Liver (tissue), 5 donors: Measurements from ENCODE around the gene ALKBH4. TPM values are rescaled to one million over a fixed set of nuclear protein-coding genes. Genes with fewer than 3 reads are reported as not detected.

ENCODE experiments used
- CTCF ChIP-seq: fragments of 150-350 bp; IDR thresholded peaks from 2 replicates; pipeline ENCODE4 v1.5.1; 2017; ENCODE audit warnings: improper control_type of control experiment, low read depth, low read length; ENCODE audit not compliant: missing input control
- EGR1 ChIP-seq, 2 donors: IDR thresholded peaks; 2 replicates each; pipeline ENCODE4 v1.6.1; 2016 to 2018; ENCODE audit warnings: antibody characterized with exemption in 2 of 2, low read depth in 2 of 2
- FOXA1 ChIP-seq: IDR thresholded peaks from 2 replicates; pipeline ENCODE4 v1.6.1; 2016; ENCODE audit warnings: antibody characterized with exemption
- GABPA ChIP-seq, 2 donors: IDR thresholded peaks in 1 of 2; conservative IDR thresholded peaks in 1 of 2; 2 replicates each; pipeline ENCODE4 v1.6.1; 2016; ENCODE audit warnings: antibody characterized with exemption in 2 of 2, mild to moderate bottlenecking in 1 of 2, moderate library complexity in 1 of 2
- NR2F2 ChIP-seq: IDR thresholded peaks from 2 replicates; pipeline ENCODE4 v1.6.1; 2016; ENCODE audit warnings: antibody characterized with exemption
- SP1 ChIP-seq: IDR thresholded peaks from 2 replicates; pipeline ENCODE4 v1.6.1; 2018; ENCODE audit warnings: antibody characterized with exemption, mild to moderate bottlenecking
- ZBTB33 ChIP-seq: IDR thresholded peaks from 2 replicates; pipeline ENCODE4 v1.6.1; 2016; ENCODE audit warnings: antibody characterized with exemption
- polyA plus RNA-seq, 2 donors: library from polyadenylated mRNA; stranded (reverse) in 1 of 2; unstranded in 1 of 2; fragments of 200-250 nt in 1 of 2; fragments of >200 nt in 1 of 2; fragmentation: Nextera tagmentation in 1 of 2; extraction: Ambion mirVana in 1 of 2; gene quantifications; one replicate each; pipeline versions ENCODE4 v1.2.1 to v1.2.3, GENCODE V29; 2013 to 2015
- total RNA-seq, 2 donors: library from RNA; depleted of rRNA; stranded (reverse); fragments of >200 nt; gene quantifications; one replicate each; pipeline ENCODE4 v1.2.3, GENCODE V29; 2014
- donor health status: healthy.
- donor health status: healthy.
- donor health status: healthy.

The ALKBH4 gene
- total and polyA plus RNA-seq, 4 donors = 5.7 to 8.7 (median 6.9) TPM

- TF ChIP-seq CTCF (no peak), SP1 (no peak), ZBTB33 (no peak), GABPA (IDR thresholded peaks at IDR 0.05 in 1 of 2, conservative IDR thresholded peaks at IDR 0.05 in 1 of 2) (no peak), NR2F2 (no peak), FOXA1 (no peak), EGR1 (IDR thresholded peaks at IDR 0.05; ENCODE audit: low read depth in 2 of 2) (no peak)
These were observed 56.8 kb downstream of the ALKBH4 start (continued) for GRCh38 chr7:102407910-102408309.

Other genes with a start within 250 kb of the ALKBH4 start
- 1 to 10 TPM; 1.0 to 1.4 TPM for gene SH2B2, start 178.0 kb downstream of the ALKBH4 start, total RNA-seq
- under 1 TPM in 1 of 2 donors, not detected in 1; 0.65 TPM for gene SH2B2, start 178.0 kb downstream of the ALKBH4 start, polyA plus RNA-seq
- not detected for gene SPDYE6, start 108.4 kb downstream of the ALKBH4 start, total RNA-seq
- 1 to 10 TPM in 1 of 2 donors, not detected in 1; 2.4 TPM for gene SPDYE6, start 108.4 kb downstream of the ALKBH4 start, polyA plus RNA-seq
- 10 to 100 TPM in 1 of 2 donors, 1 to 10 TPM in 1; 6.8 to 15.8 TPM for gene PRKRIP1, start 68.5 kb downstream of the ALKBH4 start, total RNA-seq
- gene PRKRIP1, start 68.5 kb downstream of the ALKBH4 start, polyA plus RNA-seq = 1 to 10 TPM; 5.4 to 7.3 TPM
- gene ORAI2, start 31.3 kb downstream of the ALKBH4 start, total RNA-seq = 10 to 100 TPM in 1 of 2 donors, 1 to 10 TPM in 1; 5.5 to 10.3 TPM
- gene ORAI2, start 31.3 kb downstream of the ALKBH4 start, polyA plus RNA-seq = 1 to 10 TPM; 1.3 to 4.0 TPM
- gene LRWD1, start 121 bp upstream of the ALKBH4 start, total RNA-seq = 10 to 100 TPM; 14.3 to 15.3 TPM
- 10 to 100 TPM in 1 of 2 donors, 1 to 10 TPM in 1; 8.6 to 11.6 TPM for gene LRWD1, start 121 bp upstream of the ALKBH4 start, polyA plus RNA-seq
- gene POLR2J, start 14.1 kb upstream of the ALKBH4 start, total RNA-seq = 10 to 100 TPM in 1 of 2 donors, 1 to 10 TPM in 1; 9.6 to 17.4 TPM
- gene POLR2J, start 14.1 kb upstream of the ALKBH4 start, polyA plus RNA-seq = 10 to 100 TPM; 43.6 to 50.3 TPM
- gene RASA4B, start 52.9 kb upstream of the ALKBH4 start, total RNA-seq = 1 to 10 TPM in 1 of 2 donors, under 1 TPM in 1; 0.75 to 4.8 TPM
- gene RASA4B, start 52.9 kb upstream of the ALKBH4 start, polyA plus RNA-seq = under 1 TPM; 0.62 to 0.72 TPM
- gene UPK3BL2, start 78.8 kb upstream of the ALKBH4 start, total RNA-seq = 1 to 10 TPM; 4.5 to 7.3 TPM
- gene UPK3BL2, start 78.8 kb upstream of the ALKBH4 start, polyA plus RNA-seq = 10 to 100 TPM in 1 of 2 donors, under 1 TPM in 1; 0.33 to 12.8 TPM
- under 1 TPM in 1 of 2 donors, not detected in 1; 0.08 TPM for gene SPDYE2, start 86.4 kb upstream of the ALKBH4 start, total RNA-seq
- 1 to 10 TPM in 1 of 2 donors, not detected in 1; 2.6 TPM for gene SPDYE2, start 86.4 kb upstream of the ALKBH4 start, polyA plus RNA-seq
- 10 to 100 TPM; 27.7 to 60.7 TPM for gene POLR2J3, start 107.7 kb upstream of the ALKBH4 start, total RNA-seq
- 10 to 100 TPM in 1 of 2 donors, 1 to 10 TPM in 1; 2.8 to 62.1 TPM for gene POLR2J3, start 107.7 kb upstream of the ALKBH4 start, polyA plus RNA-seq
- 1 to 10 TPM; 3.7 to 7.3 TPM for gene RASA4, start 151.9 kb upstream of the ALKBH4 start, total RNA-seq
- gene RASA4, start 151.9 kb upstream of the ALKBH4 start, polyA plus RNA-seq = 1 to 10 TPM; 1.1 to 3.0 TPM
- gene UPK3BL1, start 177.9 kb upstream of the ALKBH4 start, total RNA-seq = 10 to 100 TPM in 1 of 2 donors, 1 to 10 TPM in 1; 4.4 to 11.1 TPM
- 10 to 100 TPM in 1 of 2 donors, 1 to 10 TPM in 1; 4.0 to 19.9 TPM for gene UPK3BL1, start 177.9 kb upstream of the ALKBH4 start, polyA plus RNA-seq
- not detected for gene SPDYE2B, start 185.5 kb upstream of the ALKBH4 start, total RNA-seq
- under 1 TPM in 1 of 2 donors, not detected in 1; 0.28 TPM for gene SPDYE2B, start 185.5 kb upstream of the ALKBH4 start, polyA plus RNA-seq
- 1 to 10 TPM; 3.9 to 5.5 TPM for gene POLR2J2, start 206.8 kb upstream of the ALKBH4 start, total RNA-seq
- 1 to 10 TPM in 1 of 2 donors, under 1 TPM in 1; 0.14 to 6.3 TPM for gene POLR2J2, start 206.8 kb upstream of the ALKBH4 start, polyA plus RNA-seq